Medulla oblongata (tissue), 1 donor: ENCODE data around the gene PDE1A.
"Not testable (repeated sequence)": the region's sequence is repeated elsewhere in the genome, so short reads cannot be mapped to it uniquely, and the experiment has no call there.

Experiments
- DNase-seq: peaks from one replicate; pipeline ENCODE4 v3.0.0-alpha.2; 2015; ENCODE audit errors: extremely low spot score

Gene PDE1A

DNA sequence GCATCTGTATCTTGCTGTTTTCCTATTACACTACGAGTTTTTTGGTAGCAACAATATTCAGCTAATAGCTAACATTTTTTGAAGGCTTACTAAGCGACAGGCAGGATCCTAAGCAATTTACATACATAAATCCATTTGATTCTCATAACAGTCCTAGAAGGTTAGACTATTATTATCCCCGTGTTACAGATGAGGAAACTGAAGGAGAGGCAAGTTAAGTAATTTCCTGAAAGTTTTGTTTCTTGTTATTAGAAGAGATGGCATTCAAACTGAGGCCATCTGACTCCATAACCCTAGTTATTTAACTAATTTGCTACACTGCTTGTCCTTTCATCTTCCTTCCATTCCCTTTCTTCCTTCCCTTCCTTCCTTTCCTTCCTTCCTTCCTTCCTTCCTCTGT lies 68.2 kb downstream of the PDE1A start:
- no peak for DNase-seq

DNA sequence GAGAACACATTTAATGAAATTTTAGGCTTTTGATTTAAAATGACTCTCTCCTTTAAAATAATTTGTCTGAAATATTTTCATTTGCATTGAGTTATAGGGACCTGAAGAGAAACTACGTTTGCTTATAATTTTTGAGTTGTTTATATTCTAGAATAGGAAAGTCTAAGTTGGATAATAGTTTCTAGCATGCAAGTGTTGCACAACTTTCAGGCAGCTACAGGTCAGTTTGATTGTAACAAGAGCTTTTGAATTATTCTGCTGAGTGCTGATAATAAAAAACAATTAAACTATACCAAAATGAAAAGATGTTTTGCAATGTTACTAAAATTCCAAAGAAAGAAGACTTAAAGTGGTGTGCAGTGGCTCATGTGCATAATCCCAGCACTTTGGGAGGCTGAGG lies 71.0 kb downstream of the PDE1A start:
- no peak for DNase-seq

DNA sequence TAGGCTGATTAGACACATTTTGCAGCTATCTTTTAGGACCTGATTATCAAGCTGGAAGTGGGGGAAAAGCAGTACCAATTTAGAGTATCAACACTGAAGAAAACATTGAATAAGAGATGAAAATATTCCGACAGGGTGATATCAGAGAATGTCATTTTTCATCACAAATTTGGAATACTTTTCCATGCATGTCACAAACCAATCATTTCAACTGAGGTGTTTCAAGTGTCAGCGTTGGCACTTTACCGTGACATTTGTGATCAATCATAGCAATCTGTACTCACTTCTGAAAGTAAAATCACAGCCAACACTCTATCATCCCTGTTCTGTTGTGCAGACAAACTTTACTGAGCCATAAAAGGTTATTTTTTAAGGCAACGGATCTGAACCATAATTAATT lies 75.4 kb downstream of the PDE1A start:
- DNase-seq, result no peak

DNA sequence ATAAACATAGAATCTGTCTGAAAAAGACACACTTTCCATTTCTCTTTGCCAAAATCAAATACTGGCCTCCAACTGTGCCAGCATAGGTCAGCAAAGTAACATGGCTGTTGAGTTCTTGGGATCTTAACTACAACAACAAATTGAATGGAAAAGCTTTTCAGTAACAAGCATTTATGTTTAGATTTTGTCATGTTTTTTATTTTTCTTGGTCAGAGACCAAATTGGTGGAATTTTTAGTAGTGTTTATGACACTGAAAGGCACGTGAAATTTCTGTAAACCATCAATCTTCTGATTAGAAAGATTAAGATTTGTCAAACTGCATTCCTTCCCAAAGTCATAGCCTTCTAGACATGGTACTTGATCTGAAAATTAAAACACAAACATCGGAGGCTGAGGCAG lies 77.6 kb downstream of the PDE1A start:
- no peak for DNase-seq

DNA sequence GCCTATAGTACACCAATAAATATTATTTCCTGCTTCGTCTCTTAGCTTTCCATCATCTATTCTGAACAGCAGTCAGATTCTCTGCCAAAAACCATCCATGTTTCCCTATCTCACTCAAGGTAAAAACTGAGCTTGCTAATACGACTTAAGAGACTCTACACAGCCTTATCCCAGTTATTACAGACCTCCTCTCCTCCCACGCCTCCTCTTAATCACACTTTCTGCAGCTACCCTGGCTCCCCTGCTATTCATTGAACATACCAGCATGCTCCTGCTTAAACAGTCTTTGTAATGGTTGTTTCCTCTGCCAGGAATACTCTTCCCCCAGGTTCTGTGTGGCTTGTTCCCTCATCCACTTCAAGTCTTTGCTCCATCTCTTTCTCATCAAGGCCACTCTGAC lies 81.5 kb downstream of the PDE1A start:
- DNase-seq, result no peak

DNA sequence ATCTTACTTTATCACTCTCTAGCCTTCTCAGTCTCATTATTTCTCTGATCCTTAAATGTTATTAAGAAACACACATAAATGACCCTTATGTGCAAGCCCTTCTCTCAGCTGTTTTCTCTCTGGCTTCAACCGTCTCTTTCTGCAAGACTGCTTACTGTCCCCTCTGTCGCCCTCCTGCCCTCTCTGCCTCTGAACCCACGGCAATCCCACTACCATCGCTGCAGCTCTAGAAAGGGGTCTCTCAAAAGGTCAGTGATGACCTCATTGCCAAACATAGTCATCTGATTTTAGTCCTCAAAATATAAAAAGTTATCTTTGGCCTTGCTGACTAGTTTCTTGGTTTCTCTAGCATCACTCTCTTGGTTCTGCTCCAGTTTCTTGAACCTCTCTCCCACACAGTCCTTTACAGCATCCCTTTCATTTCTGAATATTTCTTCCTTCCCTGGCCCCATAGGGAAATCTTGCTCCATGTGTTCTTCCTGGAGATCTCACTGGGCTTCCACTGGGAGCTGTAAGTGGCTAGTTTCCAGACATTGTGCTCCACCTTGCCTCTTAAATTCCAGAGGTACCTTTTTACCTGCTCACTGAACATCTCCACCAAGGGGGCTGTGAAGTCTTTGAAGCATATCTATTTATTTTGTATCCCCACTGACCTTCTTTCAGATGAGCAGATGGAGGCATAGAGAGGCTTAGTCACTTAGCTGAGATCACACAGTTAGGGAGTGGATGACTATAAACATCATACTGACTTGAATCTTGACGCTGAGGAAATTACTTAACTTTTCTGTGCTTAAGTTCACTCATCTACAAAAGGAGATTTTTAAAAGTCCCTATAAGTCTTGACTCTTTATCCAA lies 96.2 kb downstream of the PDE1A start:
- DNase-seq, result no peak

DNA sequence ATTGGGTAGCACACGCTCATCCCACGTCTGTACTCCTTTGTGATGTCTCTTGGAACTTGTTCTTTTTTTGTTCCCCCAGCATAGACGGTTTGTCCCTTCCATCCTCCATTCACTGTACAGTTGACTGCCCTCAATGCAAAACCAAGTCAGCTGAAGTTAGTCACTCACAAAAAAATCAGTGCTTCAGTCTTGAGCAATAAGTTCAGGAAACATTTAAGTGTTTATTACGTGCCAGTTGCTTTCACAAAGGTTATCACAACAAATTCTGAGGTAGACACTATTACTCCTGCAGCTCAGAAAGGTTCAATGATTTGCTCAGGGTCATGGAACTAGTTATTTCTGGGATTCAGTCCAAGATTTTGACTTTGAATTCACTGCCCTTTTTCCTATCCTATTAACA lies 102.2 kb downstream of the PDE1A start:
- no peak for DNase-seq

DNA sequence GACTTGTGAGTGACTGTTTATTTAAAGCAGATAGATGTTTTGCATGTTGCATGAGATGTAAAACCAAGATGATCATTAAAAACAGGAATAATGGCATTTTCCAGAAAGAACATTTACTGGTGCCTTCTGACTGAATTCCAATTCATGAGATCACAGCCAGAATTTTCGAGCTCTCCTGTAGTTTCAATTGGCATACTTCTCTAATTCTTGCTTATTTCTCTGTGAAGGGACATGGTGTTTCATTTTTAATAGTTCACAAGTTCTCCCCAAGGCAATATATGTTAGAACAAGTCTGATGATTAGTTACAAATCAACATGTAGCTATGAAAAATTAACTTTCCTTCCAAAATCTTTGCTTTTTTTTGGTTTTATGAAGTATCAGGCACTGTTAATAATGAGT lies 105.7 kb downstream of the PDE1A start:
- no peak for DNase-seq

DNA sequence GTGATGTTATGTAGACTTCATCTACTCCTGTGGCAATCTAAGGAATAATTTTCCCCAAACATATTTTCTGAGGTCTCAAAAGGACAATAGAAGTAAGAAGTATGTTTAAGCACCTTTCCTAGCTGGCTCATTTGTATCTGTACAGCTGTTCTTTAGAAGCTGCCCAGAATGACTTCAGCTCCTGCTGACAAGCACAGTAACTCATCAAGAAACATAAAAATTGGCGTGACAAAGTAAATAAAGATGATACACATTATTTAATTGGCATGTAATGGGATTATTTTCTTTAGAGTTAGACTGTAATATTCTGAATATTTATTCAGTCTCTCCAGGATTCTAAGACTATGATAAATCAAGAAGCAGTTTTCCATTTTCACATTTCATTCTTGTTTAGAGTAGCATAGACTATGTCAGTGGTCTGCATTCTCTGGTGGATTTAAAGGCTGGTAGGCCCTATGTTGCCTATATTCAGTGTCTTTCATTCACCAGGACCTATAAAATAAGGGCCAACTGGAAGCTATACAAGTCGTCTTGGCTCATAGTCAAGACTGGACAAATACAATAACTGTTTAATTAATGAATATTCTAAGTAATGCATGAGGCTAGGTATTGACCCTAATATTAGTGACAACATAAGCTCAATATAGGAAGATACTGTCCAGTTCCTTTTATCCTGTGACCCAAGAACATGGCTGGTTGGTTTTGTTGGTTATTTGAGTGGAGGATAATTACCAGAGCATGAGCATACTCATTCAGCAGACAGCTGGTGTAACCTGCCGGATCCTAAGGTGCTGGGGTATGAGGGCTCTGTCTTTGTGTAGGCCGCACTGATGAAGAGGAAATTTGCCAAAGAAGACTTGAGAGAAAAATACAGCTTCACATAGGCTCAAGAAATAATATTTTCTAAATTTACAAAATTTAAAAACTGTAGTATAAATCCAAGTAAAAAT lies 107.0 kb downstream of the PDE1A start:
- no peak for DNase-seq

DNA sequence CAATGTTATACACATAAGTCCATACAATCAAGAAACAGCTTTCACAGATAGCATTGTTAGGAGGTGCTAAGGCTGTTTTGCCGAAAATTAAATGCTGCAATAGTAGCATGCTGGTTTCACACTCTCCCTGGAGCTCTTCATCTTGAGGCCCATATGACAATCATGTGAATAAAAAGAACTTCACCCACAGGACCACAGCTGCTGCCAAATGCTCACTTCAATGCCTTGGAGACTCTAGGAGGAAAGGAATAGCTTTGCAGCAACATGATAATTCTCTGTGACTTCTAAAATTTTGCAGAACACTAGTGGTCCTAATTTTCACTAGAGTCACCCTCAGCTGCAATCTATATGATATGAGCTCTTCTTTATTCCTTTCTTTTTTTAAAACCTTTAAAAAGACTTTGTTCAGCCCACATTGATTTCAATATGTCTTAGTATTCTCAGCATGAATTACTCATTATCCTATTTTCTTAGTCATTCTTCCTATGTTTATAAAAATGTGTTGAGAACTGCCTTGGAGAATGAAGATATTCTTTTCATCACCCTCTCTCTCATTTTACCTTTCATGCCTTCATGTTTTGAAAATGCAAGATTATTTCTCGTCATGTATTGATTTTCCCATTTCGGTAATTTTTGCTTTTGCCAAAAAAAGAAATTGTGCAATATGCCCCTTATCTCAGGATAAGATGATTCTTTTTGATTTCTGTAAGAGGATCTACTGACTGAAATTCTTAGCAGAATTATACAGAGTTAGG lies 108.2 kb downstream of the PDE1A start:
- DNase-seq, result no peak

DNA sequence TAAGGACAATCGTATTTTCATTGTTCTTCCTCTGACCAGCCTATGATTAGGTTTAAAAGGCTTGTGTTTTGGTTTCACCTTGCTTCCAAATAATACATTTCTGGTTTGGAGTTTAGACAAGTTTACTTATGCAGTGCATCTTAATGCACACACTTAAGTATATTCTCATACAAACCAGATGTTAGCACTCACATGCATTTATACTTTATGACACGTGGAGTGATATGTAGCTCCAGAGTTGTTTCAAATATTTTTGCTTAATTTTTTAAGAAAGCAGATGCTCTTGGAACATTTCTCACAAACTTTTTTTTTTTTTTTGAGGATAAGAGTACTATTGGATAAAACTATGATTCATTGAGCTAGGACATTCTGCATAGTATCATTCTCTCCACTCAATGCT lies 109.9 kb downstream of the PDE1A start:
- no peak for DNase-seq

DNA sequence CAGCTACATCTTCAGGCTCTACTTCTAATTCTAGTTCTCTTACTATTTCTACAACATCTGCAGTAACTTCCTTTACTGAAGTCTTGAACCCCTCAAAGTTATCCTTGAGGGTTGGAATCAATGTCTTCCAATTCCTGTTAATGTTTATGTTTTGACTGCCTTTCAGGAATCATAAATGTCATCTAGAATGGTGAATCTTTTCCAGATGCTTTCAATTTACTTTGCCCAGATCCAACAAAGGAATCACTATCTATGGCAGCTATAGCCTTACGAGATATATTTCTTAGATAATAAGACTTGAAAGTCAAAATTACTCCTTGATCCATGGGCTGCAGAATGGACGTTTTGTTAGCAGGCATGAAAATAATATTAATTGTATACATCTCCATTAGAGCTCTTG lies 123.9 kb downstream of the PDE1A start:
- no peak for DNase-seq

DNA sequence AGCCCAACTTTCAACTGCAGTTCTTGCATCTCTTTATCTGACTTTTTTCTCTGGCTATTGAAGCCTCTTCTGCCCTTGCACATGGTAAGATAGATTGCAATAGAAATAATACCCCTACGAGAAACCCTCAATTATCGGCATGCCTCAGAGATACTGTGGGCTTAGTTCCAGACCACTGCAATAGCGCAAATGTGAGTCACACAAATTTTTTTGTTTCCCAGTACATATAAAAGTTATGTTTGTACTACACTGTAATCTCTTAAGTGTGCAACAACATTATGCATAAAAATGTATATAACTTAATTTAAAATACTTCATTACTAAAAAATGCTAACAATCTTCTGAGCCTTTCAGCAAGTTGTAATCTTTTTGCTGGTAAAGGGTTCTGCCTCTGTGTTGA lies 124.7 kb downstream of the PDE1A start:
- DNase-seq, result no peak

DNA sequence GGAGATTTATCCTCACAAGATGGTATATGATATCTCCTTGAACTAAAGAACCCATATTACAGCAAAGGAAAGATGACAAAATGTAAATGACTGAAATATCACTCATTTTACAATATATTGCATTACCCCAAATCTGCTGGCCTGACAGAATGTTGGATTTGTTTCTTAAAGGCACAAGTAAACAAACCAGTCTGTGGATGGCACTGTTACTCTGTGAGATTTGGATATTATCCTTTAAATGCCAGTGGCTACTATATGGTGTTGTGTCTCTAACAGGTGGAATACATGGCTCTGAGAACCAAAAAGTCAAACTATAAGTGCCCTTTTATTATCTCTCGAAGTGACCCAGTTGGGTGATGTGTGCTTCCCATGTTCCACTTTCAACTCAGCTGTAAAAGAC lies 125.7 kb downstream of the PDE1A start:
- no peak for DNase-seq

DNA sequence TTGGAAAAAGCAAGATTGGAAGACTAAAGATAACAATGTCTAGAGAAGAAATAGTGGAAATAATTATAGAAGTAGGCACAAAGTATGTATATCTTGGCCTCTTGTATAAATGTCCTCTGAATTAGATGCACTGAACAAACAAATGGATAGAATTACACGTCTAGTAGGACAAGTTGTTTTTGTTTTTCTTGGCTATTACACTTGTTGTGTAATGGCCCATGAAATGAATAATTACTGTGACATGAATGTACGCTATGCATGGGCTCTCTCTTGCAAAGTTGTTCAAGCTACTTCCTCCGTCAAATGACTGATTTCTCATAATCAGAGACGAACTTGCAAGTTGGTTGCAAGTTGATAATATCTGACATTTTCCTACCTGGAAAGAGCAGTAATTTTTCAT lies 126.2 kb downstream of the PDE1A start:
- DNase-seq, result no peak

DNA sequence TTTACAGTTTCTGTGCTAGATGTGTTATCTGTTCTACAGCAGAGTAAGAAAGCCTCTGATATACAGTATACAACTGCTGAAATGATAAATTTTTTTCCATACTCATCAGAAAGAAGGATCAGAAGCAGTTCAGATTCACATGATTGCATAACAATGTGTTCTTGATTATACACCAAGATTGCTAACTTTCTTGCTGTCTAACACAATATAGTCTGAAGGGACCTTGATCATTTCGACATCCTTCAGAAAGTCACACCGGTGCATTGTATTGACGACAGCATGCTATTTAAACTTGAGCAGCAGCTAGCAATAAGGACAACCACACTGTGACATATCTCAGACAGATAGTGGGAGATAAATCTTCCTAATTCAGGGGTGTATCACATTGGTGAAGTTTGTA lies 127.2 kb downstream of the PDE1A start:
- no peak for DNase-seq

DNA sequence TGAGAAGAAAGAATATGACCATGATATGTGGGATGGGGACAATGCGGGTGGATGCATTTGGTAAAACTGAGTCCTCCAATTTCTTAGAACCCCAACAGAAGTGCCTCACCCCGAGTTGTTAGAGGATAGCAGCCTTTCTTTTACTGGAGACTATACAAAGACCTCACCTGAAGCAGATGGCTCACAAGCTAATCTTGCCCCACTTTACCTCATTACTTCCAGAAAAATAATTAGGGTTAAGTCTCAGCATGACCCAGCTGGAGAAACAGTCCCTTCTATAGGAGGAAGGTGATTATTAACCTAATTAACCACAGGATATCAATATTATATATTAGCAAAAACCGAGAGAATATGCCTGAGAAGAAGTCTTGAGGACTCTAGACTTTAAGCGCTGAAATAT lies 128.4 kb downstream of the PDE1A start:
- DNase-seq, result no peak

DNA sequence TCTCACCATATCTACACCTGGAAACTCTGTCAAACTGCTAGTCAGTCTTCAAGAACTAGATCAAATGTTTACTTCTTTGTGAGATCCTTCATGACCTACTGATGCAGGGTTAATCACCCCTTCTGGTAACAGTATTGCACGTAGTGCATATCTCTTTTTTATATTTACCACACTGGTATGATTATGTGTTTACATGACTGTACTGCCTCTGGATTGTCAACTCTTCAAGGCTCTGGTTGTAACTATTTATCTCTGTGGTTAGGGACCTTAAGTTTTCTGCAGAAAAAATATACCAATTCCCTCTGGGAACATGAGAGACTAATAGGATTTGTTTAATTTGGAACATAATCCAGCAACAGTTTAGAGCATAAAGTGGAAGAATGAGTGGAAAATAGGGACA lies 135.5 kb downstream of the PDE1A start:
- no peak for DNase-seq

DNA sequence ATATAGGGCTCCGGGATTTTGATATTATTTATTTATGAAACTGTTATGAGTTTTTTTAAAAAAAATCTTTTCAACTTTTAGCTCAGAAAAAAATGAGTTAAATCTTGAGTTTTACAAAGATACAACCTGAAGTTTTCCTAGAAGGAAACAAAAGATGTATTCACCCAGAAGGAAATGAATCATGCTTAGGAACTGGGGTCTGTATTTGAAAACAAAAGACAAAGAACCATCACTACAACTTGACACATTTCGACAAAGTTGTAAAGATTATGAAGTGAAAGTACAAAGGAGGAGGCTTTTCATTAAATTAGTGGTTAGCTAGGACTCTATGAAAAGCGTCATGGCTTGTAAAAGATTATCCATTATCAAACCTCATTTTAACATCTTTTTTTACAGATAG lies 143.3 kb downstream of the PDE1A start:
- DNase-seq, result no peak

DNA sequence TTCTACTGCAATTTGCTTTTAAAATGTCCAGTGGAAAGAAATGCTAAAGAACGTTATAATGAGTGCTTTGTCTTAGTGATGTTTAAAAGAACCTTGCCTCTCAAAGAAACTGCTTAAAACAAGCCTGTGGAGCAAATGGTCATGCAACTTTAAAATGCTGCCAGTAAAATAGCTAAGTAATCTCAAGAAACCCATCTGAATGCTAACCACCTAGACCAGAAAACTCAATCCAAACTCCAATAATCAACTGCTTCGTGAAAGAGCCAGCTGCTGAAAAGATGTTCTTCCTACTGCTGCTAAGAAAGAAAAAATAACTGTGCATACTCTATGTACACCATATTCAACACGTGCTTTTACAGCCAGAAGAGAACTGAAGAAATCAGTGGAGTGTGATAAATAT lies 145.6 kb downstream of the PDE1A start:
- no peak for DNase-seq

DNA sequence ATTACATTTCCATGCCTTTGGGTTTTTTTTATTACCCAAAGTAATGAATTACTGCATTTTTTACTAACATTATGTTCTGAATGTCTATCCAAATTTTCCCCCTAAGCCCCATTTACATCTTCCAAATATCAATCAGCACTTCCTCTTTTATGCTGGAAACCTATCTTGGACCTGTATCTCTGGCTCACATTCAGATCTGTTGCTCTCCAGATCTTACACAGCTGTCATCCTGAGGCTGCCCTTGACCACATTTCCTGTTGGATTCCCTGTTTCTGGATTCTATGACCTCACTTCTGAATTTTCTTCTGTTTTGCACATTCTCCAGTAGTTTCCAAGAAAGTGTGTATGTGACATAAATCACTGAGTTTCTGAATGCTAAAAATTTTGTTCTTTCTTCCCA lies 146.7 kb downstream of the PDE1A start:
- no peak for DNase-seq

DNA sequence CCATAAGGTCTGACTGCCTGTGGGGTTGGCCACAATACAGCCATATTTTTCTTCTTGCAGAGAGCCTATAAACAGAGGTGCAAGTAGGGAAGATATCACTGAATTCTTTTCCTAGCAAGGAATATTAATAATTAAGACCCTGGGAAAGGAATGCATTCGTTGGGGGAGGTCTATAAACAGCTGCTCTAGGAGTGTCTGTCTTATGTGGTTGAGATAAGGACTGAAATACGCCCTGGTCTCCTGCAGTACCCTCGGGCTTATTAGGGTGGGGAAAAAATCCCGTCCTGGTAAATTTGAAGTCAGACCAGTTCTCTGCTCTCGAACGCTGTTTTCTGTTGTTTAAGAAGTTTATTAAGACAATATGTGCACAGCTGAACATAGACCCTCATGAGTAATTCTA lies 150.2 kb downstream of the PDE1A start:
- not testable (repeated sequence) for DNase-seq
